ENCODE data around the gene WDR77.

Gene WDR77

DNA sequence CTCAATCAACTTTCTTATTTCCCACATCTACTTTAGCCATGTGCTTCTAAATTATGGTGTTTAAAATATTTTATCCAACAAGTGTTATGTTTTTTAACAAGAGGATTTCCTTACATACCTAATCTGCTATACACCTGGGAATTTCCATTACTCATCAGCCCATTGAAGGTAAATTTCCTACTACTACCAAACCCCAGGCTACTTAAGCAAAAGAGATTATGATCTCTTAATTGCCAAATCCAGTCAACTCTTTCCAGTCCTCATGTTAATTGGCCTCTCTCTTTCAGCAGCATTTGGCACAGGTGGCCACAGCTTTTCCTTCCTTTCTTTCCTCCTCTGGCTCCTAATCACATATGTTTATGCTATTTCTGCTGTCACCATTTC is 19.7 kb upstream of the WDR77 start:
- no peak for DNase-seq

DNA sequence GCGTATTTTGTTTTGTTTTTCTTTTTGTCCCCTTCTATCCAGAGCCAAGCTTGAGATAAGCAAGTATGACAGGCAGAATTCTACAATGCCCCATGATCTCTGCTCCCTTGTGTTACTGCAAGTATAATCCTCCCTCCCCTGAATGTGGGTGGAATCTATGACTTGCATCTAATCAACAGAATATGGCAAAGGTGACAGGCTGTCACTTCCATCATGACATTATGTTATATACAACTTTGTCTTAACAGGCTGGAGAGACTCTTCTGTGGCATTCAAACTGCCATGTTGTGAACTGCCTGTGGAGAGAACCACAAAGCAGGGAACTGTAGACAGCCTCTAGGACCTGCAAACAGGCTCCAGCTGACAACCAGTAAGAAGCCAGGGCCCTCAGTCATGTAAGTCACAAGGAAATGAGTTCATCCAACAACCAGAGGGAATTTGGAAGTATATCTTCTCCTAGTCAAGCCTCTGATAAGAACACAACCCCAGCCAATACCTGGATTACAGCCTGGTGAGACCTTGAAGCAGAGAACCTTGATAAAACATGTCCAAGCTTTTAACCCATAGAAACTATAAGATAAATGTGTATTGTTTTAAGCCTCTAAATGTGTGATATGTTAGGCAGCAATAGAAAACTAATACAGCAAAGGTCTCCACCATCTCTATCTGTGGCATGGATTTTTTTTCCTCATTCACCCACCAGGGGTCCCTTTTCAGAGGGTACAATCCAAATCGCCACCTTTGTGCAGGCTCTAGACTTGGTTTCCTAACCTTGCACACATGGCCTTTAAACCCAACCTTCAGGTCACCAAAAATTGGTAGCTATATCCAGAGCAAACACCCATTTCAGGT is 19.0 kb upstream of the WDR77 start:
- DNase-seq, result no peak

DNA sequence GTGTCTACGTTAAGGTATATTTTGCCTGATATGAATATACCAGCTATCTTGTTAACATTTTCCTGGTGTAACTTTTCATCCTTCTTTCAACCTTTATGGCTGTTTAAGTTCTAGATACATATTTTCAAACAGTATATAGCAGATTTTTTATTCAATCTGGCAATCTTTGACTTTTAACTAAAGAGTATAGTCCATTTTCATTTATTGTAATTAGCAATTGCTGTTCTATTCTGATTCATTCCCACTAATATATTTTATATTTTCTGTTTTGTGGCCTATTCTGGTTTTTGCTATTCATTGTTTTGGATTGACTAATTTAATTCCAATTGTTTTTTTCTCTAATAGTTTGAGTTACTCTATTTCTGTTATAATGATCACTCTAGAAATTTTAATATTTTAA is 17.4 kb upstream of the WDR77 start:
- no peak for DNase-seq

DNA sequence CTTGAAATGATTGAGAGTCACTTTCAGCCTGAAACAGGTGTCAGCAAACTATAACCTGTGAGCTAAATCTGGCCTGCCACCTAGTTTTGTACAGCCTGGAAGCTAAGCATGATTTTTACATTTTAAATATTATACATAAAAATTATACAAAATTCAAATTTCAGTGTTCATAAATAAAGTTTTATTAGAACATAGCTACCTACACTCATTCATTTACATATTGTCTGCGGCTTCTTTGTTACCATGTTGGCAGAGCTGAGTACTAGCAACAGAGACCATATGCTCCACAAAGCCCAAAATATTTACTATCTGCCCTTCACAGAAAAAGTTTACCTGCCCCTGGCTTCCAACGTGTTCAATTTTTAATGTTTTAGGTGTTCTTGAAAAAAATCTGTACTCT is 16.7 kb upstream of the WDR77 start:
- DNase-seq, result no peak

GRCh38 chr1:111463029-111463683 is 14.1 kb upstream of the WDR77 start:
- no peak for DNase-seq

- DNase-seq, result no peak
Observed at GRCh38 chr1:111462370-111463028, 13.4 kb upstream of the WDR77 start.

DNA sequence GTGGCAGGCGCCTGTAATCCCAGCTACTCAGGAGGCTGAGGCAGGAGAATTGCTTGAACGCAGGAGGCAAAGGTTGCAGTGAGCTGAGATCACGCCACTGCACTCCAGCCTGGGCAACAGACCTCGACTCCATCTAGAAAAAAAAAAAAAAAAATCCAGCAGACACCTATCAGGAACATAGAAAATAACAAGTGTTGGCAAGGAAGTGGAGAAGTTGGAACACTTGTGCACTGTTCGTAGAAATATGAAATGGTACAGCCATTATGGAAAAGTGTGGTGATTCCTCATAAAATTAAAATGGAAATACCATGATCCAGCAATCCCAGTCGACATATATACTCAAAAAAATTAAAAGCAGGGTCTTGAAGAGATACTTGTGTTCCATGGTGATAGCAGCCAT is 12.7 kb upstream of the WDR77 start:
- no peak for DNase-seq

- DNase-seq, result no peak
Observed at GRCh38 chr1:111455642-111456031, 6.6 kb upstream of the WDR77 start.

DNA sequence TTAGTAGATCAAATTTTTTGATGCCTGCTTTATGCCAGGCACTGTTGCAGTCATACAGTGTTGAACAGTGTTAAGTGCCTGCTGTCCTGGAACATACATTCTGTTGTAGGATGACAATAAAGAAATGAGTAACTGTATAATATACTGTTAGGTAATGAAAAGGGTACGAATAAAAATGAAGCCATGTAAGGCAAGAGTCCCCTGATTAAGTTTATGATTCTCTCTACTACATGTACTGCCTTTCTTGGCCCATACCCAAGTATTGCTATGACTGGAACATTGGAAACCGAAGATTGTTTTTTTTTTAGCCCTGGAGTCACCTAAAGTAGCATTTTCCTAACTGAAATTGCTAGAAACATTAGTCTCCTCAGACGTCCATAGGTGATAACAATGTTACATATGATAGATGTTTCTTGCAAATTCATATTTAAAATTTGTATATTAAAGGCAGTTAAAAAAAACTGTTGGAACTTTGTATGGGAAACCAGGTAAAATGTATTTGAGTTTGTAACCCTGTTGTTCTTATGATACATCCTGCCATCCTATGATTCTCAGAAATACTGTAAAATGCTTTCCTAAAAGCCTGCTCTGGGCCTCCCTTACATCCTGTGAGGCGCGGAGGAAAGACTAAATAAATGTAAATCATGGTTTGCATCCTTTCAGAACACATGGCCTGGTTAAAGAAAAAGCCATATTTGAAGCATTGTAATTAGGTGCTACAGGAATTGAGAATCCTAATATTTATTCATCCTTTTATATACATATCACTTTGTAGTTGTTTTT is 6.0 kb upstream of the WDR77 start:
- DNase-seq, result no peak

GRCh38 chr1:111453706-111454105 is 4.7 kb upstream of the WDR77 start:
- DNase-seq, result no peak

- no peak for DNase-seq
Observed at GRCh38 chr1:111452581-111452980, 3.5 kb upstream of the WDR77 start.

- DNase-seq, result no peak
Observed at GRCh38 chr1:111450185-111450584, 1.1 kb upstream of the WDR77 start.

DNA sequence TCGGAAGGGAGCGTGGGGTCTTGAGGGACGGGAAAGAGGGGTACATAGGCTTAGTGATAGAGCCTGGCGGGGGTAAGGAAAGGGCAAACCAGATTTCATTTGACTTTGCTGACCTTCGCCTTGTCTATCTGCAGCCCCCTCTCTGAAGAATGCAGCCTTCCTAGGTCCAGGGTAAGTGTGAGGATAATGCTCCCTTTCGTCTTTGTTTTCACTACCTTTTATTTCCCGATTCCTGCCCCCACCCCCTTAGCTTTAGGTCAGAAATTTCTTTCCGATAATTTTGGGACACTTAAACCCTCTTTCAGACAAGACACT is 604 bp upstream of the WDR77 start:
- DNase-seq, result no peak

DNA sequence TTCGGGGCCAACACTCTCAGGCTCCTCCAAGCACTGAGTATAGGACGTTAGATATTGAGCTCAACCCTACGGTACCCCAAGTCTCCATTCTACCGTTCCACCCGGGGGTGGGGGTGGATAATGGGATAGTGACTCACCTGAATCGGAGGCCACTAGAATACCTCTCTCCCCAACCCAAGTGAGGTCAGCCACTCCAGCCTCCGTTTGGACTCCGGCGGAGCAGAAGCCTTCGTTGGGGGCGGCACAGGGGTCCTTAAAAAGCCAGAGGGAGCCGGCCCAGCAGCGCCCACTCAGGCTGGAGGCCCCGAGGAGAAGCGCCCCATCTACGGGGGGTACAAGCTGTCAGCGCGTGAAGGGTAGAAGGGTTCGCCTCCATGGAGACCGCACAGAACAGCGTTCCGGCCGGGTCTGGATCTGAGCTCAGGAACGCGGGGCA is 556 bp downstream of the WDR77 start:
- DNase-seq, result no peak

DNA sequence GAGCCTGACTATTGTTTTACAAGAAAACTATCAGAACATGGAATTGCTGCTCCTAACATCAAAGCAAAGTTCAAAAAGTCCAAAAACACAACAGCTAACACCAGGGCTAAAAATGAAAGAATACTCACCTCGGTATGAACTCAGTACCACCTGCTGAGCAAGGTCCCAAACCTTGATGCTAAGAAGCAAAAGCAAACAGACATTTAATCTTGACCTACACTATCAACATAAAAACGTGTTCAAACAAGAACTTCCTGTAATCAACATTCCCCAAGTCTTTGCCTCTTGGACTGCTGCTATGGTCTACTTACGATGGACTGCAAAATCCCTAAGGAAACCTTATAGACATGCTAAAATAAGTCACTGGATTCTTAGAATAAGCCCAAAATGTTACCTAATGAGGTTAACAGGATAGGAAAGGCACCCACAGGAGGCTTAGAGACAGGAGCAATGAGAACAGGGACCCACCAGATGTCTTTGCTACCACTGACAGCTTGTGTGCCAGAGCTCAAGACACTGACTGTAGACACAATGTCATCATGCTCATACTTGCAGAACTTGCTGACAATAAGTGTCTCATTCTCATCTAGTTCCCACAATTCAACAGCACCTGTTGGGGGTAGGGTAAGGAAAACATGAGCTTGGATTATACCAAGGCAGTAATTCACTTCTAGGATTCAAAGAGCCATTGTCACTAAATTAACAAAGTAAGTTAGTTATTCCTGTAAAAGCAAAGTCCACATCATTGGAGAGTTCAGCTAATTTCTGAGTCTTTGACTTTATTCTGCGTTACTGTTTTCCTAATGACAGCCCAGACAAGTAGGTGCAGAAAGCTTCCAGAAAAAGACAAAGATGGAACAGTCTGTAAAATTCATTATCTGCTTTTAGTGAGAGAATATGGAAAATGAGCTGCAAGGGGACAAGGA is 1.8 kb downstream of the WDR77 start:
- no peak for DNase-seq

DNA sequence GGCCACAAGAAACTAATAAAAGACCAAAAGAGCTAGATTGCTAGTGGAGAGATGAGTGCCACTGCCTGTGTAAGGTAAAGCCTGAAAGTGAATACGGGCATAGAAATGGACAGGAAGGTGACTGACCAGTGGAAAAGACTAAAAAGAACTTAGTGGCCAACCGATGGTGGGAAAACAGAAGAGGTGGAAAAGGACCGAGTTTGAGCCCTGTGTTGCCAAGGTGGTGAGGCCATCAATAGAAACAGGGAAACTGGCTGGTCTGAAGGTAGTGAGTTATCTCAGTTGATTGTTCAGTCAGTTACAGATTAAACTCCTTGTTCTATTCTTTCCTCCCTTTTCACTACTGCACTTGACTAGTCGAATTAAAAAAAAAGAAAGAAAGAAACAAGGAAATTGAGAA is 2.5 kb downstream of the WDR77 start:
- no peak for DNase-seq

DNA sequence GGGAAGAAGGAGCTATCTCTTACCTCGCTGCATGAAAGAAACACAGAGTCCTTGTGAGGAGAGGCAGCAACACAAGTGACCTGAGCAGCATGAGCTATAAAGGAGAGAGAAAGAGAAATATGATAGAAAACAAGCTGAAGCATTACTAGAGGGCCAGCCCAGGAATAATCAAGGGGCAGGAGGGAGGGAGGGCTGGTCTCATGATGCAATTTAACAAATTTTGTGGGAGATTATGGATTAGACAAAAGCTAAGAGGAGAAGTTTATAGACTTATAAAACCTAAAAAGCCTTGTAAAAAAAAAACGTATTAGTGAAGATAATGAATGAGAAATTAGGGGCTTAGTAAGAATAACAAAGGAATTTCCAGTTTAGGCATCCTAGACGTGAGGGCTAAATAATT is 5.0 kb downstream of the WDR77 start:
- DNase-seq, result no peak

GRCh38 chr1:111442457-111442856 is 6.6 kb downstream of the WDR77 start:
- no peak for DNase-seq

- peak; percentile 56 for DNase-seq
Observed at GRCh38 chr1:111441573-111442192, 7.4 kb downstream of the WDR77 start.

GRCh38 chr1:111439461-111440351 is 9.3 kb downstream of the WDR77 start:
- no peak for DNase-seq

- no peak for DNase-seq
Observed at GRCh38 chr1:111436726-111437125, 12.3 kb downstream of the WDR77 start.

Measured in stimulated activated CD4-positive, alpha-beta T cell treated with anti-CD3 and anti-CD28 coated beads, Interleukin-12 subunit alpha, Interleukin-12 subunit beta, amount 100 ng/mL, for 4 hours (primary cell).